ENCODE data around the gene CBS.
"Not testable (repeated sequence)": the region's sequence is repeated elsewhere in the genome, so short reads cannot be mapped to it uniquely, and the experiment has no call there.

- not testable (repeated sequence) for TF ChIP-seq POLR2A, CTCF, POLR2AphosphoS5, EP300 (IDR thresholded peaks at IDR 0.05)
Measured at GRCh38 chr21:43076023-43076637, 495 bp upstream of the CBS start.

Measured in gastroesophageal sphincter (tissue), 3 donors.